ENCODE results near the gene SSX2IP.
"Not testable (repeated sequence)": the region's sequence is repeated elsewhere in the genome, so short reads cannot be mapped to it uniquely, and the experiment has no call there.

Gene SSX2IP

GRCh38 chr1:84613026-84613425 lies 77.2 kb downstream of the SSX2IP start:
- no peak for DNase-seq

- DNase-seq = no peak
Measured at GRCh38 chr1:84611796-84612195, 78.5 kb downstream of the SSX2IP start.

GRCh38 chr1:84611091-84611490 lies 79.2 kb downstream of the SSX2IP start:
- DNase-seq = no peak

GRCh38 chr1:84606977-84607376 lies 83.3 kb downstream of the SSX2IP start:
- no peak for DNase-seq

GRCh38 chr1:84605157-84605556 lies 85.1 kb downstream of the SSX2IP start:
- DNase-seq = no peak

- no peak for DNase-seq
Measured at GRCh38 chr1:84603941-84604830, 86.1 kb downstream of the SSX2IP start.

GRCh38 chr1:84603223-84603622 lies 87.0 kb downstream of the SSX2IP start:
- DNase-seq = no peak

- no peak for DNase-seq
Measured at GRCh38 chr1:84600796-84601195, 89.5 kb downstream of the SSX2IP start.

- no peak for DNase-seq
Measured at GRCh38 chr1:84598846-84599741, 91.2 kb downstream of the SSX2IP start.

- DNase-seq = no peak
Measured at GRCh38 chr1:84598418-84598817, 91.8 kb downstream of the SSX2IP start.

GRCh38 chr1:84597011-84597410 lies 93.2 kb downstream of the SSX2IP start:
- DNase-seq = no peak

GRCh38 chr1:84594959-84595358 lies 95.3 kb downstream of the SSX2IP start:
- DNase-seq = not testable (repeated sequence)
